HepG2 (cell line): ENCODE results near the gene THSD4.

Experiments used
- CBX2 ChIP-seq, 2 experiments: fragments of 200-600 bp in 1 of 2; sonication (generic); formaldehyde crosslinking in 1 of 2; IDR thresholded peaks; 2 replicates each; pipeline versions ENCODE4 v1.7.0 to v1.8.1; 2018 to 2022; ENCODE audit warnings: low read depth in 2 of 2, low read length in 1 of 2, mild to moderate bottlenecking in 1 of 2, missing genetic modification reagents in 1 of 2
- NCOA5 ChIP-seq: sonication (generic); formaldehyde crosslinking; IDR thresholded peaks from 2 replicates; pipeline ENCODE4 v1.4.0; 2020; ENCODE audit warnings: missing genetic modification reagents
- POLR2A ChIP-seq, 2 experiments: IDR thresholded peaks; 2 replicates each; pipeline ENCODE4 v1.6.1; 2011; ENCODE audit warnings: low read depth in 2 of 2, low read length in 2 of 2, mild to moderate bottlenecking in 1 of 2, moderate library complexity in 1 of 2; ENCODE audit not compliant: insufficient read depth in 1 of 2
- RBM22 ChIP-seq: fragments of 200-400 bp; formaldehyde crosslinking; optimal IDR thresholded peaks from 2 replicates; pipeline ENCODE3; 2017; ENCODE audit warnings: mild to moderate bottlenecking, low read length, moderate library complexity
- ZKSCAN1 ChIP-seq: fragments of 150-350 bp; IDR thresholded peaks from 2 replicates; pipeline ENCODE4 v1.6.1; 2014; ENCODE audit warnings: low read length
- ZNF792 ChIP-seq: IDR thresholded peaks from 2 replicates; pipeline ENCODE4 v1.6.1; 2016

DNA sequence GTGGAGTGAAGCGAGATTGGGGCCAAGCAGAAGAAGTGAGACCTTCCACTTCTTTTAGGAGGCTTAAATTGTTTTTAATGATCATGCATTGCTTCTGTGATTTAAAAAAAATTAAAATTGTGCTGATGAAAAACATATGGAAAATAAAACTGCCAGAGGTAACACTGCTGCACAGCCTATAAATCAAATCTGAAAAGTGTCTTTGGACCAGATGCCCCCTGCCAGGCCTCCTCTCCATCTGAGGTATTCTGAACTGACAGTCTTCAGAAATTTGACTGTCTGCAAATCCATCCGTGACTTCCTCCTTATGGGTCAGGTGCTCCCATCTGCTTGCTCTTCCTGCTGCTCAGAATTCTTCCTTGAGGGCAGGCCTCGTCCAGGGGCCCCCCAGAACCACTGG, 586.5 kb downstream of the THSD4 start:
- TF ChIP-seq CBX2 (IDR thresholded peaks at IDR 0.05; ENCODE audit: low read depth, low read length) (no peak), CBX2 (CRISPR knock-in tag; IDR thresholded peaks at IDR 0.05; ENCODE audit: low read depth) (no peak), ZKSCAN1 (no peak), POLR2A (IDR thresholded peaks at IDR 0.05; ENCODE audit: insufficient read depth in 1 of 2, low read depth in 2 of 2, low read length in 2 of 2) (no peak), RBM22 (no peak), ZNF792 (CRISPR knock-in tag) (no peak), NCOA5 (CRISPR knock-in tag) (no peak)
